Measurements from ENCODE around the gene SLC6A11. TPM values are rescaled to one million over a fixed set of nuclear protein-coding genes. Genes with fewer than 3 reads are reported as not detected.

SLC6A11 gene
- total and polyA plus RNA-seq, 2 of the 13 experiments (the other 11 are each of a cell fraction or from before 2014, with no cell fraction given): 17.9 to 34.5 TPM

DNA sequence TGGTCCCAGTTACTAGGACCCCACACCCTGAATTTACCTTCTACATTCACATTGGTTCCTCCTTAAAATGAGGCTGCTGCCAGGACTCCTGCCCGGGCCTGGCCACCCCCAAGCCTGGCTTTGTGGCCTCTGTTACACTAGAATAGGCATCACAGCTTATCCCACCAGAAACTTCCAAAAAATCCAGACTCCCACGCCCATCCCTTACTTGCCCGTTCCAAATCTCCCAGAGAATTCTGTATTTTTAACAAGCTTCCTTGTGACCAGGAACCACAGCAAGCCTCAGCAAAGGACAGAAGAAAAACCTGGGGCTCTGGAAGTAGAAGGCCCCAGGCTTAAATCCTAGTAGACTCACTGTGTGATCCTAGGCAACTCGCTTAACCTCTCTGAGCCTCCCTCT, 140.5 kb downstream of the SLC6A11 start:
- no peak for ATAC-seq
- ChIA-PET POLR2A (no interaction called here), CTCF (ENCODE audit: low intra/inter-chr PET ratio, low total read pairs) (no interaction called here)
- DNase-seq (ENCODE audit: low spot score): no peak
- BruUV-seq (replicated peaks): no TSS peak
- no peak for FAIRE-seq
- H3K9me3 ChIP-seq (ENCODE audit: low read length): no peaks in the 10 kb centered on the region
- H3K4me1 ChIP-seq (ENCODE audit: insufficient read depth, low read length): no peaks in the 10 kb centered on the region
- no peaks in the 10 kb centered on the region for H3K79me2 ChIP-seq (ENCODE audit: insufficient read depth, low read length)
- peaks cover 10 to 38% of the 10 kb centered on the region in 2 experiments; a peak in 3 of 5 replicates for H3K27me3 ChIP-seq (ENCODE audit: control insufficient read depth in 1 of 2, insufficient read depth in 2 of 2, low read length in 2 of 2)
- H3K4me3 ChIP-seq (replicated peaks in 1 of 3; ENCODE audit: insufficient read depth in 1 of 3, low read depth in 2 of 3, low read length in 3 of 3): no peak overlapping the region
- intact Hi-C loops (cut with micrococcal nuclease; ENCODE audit: unreplicated experiment): no loop called here
- no peak overlapping the region for H2AFZ ChIP-seq (ENCODE audit: low read length)
- H3K36me3 ChIP-seq (replicated peaks in 1 of 2; ENCODE audit: control insufficient read depth in 1 of 2, insufficient read depth in 2 of 2, low read length in 2 of 2): no peaks in the 10 kb centered on the region
- H3K4me2 ChIP-seq (ENCODE audit: low read depth, low read length): no peak overlapping the region
- H3K27ac ChIP-seq (ENCODE audit: extremely low read length, insufficient read depth, low read length): no peak overlapping the region
- in situ Hi-C loops (cut with HindIII; ENCODE audit: extremely low pct_ligation_motif_present, low pct_unique_long_range_greater_than_20kb): no loop called here
- H4K20me1 ChIP-seq (ENCODE audit: insufficient read depth, low read length): no peaks in the 10 kb centered on the region
- H3K9ac ChIP-seq (ENCODE audit: insufficient read depth, low read depth, low read length): no peak overlapping the region
- 0% methylated on average over 4 of the region's 4 CpGs for WGBS (ENCODE audit: low lambda C conversion rate)
- TF ChIP-seq SOX5 (CRISPR knock-in tag; IDR thresholded peaks at IDR 0.05; ENCODE audit: borderline replicate concordance): no peak
- no peak for TF ChIP-seq ZNF619 (CRISPR knock-in tag; IDR thresholded peaks at IDR 0.05)
- TF ChIP-seq AHR (CRISPR knock-in tag; IDR thresholded peaks at IDR 0.05): no peak
- TF ChIP-seq JARID2 (CRISPR knock-in tag; IDR thresholded peaks at IDR 0.05; ENCODE audit: insufficient replicate concordance): no peak
- TF ChIP-seq, protein P1, sequence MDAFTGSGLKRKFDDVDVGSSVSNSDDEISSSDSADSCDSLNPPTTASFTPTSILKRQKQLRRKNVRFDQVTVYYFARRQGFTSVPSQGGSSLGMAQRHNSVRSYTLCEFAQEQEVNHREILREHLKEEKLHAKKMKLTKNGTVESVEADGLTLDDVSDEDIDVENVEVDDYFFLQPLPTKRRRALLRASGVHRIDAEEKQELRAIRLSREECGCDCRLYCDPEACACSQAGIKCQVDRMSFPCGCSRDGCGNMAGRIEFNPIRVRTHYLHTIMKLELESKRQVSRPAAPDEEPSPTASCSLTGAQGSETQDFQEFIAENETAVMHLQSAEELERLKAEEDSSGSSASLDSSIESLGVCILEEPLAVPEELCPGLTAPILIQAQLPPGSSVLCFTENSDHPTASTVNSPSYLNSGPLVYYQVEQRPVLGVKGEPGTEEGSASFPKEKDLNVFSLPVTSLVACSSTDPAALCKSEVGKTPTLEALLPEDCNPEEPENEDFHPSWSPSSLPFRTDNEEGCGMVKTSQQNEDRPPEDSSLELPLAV (CRISPR knock-in tag; conservative IDR thresholded peaks at IDR 0.05; ENCODE audit: low read depth): no peak
- TF ChIP-seq HMGA1 (CRISPR knock-in tag; conservative IDR thresholded peaks at IDR 0.05): no peak
- TF ChIP-seq, protein P2, sequence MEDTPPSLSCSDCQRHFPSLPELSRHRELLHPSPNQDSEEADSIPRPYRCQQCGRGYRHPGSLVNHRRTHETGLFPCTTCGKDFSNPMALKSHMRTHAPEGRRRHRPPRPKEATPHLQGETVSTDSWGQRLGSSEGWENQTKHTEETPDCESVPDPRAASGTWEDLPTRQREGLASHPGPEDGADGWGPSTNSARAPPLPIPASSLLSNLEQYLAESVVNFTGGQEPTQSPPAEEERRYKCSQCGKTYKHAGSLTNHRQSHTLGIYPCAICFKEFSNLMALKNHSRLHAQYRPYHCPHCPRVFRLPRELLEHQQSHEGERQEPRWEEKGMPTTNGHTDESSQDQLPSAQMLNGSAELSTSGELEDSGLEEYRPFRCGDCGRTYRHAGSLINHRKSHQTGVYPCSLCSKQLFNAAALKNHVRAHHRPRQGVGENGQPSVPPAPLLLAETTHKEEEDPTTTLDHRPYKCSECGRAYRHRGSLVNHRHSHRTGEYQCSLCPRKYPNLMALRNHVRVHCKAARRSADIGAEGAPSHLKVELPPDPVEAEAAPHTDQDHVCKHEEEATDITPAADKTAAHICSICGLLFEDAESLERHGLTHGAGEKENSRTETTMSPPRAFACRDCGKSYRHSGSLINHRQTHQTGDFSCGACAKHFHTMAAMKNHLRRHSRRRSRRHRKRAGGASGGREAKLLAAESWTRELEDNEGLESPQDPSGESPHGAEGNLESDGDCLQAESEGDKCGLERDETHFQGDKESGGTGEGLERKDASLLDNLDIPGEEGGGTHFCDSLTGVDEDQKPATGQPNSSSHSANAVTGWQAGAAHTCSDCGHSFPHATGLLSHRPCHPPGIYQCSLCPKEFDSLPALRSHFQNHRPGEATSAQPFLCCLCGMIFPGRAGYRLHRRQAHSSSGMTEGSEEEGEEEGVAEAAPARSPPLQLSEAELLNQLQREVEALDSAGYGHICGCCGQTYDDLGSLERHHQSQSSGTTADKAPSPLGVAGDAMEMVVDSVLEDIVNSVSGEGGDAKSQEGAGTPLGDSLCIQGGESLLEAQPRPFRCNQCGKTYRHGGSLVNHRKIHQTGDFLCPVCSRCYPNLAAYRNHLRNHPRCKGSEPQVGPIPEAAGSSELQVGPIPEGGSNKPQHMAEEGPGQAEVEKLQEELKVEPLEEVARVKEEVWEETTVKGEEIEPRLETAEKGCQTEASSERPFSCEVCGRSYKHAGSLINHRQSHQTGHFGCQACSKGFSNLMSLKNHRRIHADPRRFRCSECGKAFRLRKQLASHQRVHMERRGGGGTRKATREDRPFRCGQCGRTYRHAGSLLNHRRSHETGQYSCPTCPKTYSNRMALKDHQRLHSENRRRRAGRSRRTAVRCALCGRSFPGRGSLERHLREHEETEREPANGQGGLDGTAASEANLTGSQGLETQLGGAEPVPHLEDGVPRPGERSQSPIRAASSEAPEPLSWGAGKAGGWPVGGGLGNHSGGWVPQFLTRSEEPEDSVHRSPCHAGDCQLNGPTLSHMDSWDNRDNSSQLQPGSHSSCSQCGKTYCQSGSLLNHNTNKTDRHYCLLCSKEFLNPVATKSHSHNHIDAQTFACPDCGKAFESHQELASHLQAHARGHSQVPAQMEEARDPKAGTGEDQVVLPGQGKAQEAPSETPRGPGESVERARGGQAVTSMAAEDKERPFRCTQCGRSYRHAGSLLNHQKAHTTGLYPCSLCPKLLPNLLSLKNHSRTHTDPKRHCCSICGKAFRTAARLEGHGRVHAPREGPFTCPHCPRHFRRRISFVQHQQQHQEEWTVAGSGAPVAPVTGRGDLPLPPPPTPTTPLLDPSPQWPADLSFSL (CRISPR knock-in tag; IDR thresholded peaks at IDR 0.05): no peak
- no peak for TF ChIP-seq THYN1 (CRISPR knock-in tag; IDR thresholded peaks at IDR 0.05; ENCODE audit: borderline replicate concordance, low read depth)
- TF ChIP-seq WIZ (CRISPR knock-in tag; IDR thresholded peaks at IDR 0.05): no peak
- no peak for TF ChIP-seq SIN3B (IDR thresholded peaks at IDR 0.05; ENCODE audit: low read length)
- no peak for TF ChIP-seq ZNF562 (CRISPR knock-in tag; IDR thresholded peaks at IDR 0.05; ENCODE audit: borderline replicate concordance)
- TF ChIP-seq, protein P3, sequence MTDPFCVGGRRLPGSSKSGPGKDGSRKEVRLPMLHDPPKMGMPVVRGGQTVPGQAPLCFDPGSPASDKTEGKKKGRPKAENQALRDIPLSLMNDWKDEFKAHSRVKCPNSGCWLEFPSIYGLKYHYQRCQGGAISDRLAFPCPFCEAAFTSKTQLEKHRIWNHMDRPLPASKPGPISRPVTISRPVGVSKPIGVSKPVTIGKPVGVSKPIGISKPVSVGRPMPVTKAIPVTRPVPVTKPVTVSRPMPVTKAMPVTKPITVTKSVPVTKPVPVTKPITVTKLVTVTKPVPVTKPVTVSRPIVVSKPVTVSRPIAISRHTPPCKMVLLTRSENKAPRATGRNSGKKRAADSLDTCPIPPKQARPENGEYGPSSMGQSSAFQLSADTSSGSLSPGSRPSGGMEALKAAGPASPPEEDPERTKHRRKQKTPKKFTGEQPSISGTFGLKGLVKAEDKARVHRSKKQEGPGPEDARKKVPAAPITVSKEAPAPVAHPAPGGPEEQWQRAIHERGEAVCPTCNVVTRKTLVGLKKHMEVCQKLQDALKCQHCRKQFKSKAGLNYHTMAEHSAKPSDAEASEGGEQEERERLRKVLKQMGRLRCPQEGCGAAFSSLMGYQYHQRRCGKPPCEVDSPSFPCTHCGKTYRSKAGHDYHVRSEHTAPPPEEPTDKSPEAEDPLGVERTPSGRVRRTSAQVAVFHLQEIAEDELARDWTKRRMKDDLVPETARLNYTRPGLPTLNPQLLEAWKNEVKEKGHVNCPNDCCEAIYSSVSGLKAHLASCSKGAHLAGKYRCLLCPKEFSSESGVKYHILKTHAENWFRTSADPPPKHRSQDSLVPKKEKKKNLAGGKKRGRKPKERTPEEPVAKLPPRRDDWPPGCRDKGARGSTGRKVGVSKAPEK (CRISPR knock-in tag; IDR thresholded peaks at IDR 0.05; ENCODE audit: borderline replicate concordance): no peak
- TF ChIP-seq SALL2 (CRISPR knock-in tag; IDR thresholded peaks at IDR 0.05): no peak

Data from HepG2 (cell line).